ENCODE results near the gene CLCNKB. TPM values are rescaled to one million over a fixed set of nuclear protein-coding genes. Genes with fewer than 3 reads are reported as not detected.

Gene CLCNKB
- total RNA-seq, 1 donor from 2014 or later: 0.18 TPM

DNA sequence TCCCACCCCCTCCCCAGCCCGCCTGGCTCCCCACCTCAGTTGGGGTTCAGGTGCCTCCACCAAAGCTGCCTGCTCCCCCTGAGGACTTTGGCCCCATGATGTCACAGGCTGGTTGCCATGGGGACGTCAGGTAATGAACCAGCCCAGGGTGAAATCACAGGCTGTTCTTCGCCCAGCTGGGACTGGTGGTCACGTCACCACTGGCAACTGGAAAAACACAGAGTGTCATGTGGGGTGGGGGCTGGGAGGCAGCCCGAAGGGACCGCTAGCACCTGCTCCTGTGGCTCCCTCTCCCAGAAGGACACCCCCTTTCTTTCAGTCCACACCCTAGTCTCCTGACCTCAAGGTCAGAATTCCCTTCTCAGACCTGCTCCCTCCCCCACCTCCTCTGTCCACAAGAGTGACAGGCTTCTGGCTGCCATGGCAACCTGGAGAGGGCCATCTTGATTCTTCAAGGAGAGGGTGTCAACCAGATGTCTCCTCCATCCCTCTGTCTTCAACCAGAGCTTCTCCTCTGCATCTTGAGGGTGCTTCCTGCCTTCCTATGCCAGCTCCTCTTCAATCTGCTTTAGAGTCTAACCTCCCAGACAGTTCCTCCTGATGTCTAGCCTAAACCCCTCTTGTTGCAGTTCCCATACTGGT is 23.7 kb downstream of the CLCNKB start:
- intact Hi-C loops (cut with DNase I): no loop called here
- no peaks in the 10 kb centered on the region for H3K4me1 ChIP-seq
- H3K4me3 ChIP-seq: no peak overlapping the region
- no peaks in the 10 kb centered on the region for H3K36me3 ChIP-seq
- DNase-seq (no peak), ATAC-seq (peak in 1 of 2 donors; percentile 9)
- no peaks in the 10 kb centered on the region for H3K9me3 ChIP-seq
- no peak for TF ChIP-seq CTCF (IDR thresholded peaks at IDR 0.05)
- H3K27me3 ChIP-seq (ENCODE audit: low read depth): peaks cover 12% of the 10 kb centered on the region
- H3K27ac ChIP-seq: no peak overlapping the region

- Histone ChIP-seq H3K9me3 (no peaks in the 10 kb centered on the region), H3K27ac (no peak overlapping the region), H3K36me3 (no peaks in the 10 kb centered on the region), H3K4me3 (no peak overlapping the region), H3K4me1 (peaks cover 2% of the 10 kb centered on the region), H3K27me3 (ENCODE audit: low read depth) (peaks cover 15% of the 10 kb centered on the region)
- intact Hi-C loops (cut with DNase I): no loop called here
- ATAC-seq: no peak
- no peak for TF ChIP-seq CTCF (IDR thresholded peaks at IDR 0.05)
- DNase-seq: no peak
Measured at GRCh38 chr1:16067933-16068332, 24.4 kb downstream of the CLCNKB start.

- Histone ChIP-seq H3K4me3 (no peak overlapping the region), H3K9me3 (no peaks in the 10 kb centered on the region), H3K36me3 (no peaks in the 10 kb centered on the region), H3K27ac (no peak overlapping the region), H3K27me3 (ENCODE audit: low read depth) (peaks cover 19% of the 10 kb centered on the region), H3K4me1 (peaks cover 6% of the 10 kb centered on the region)
- intact Hi-C loops (cut with DNase I): no loop called here
- no peak for DNase-seq
- TF ChIP-seq CTCF (IDR thresholded peaks at IDR 0.05): no peak
- ATAC-seq: peak; percentile 64 to 87
Measured at GRCh38 chr1:16068356-16069270, 25.0 kb downstream of the CLCNKB start.

DNA sequence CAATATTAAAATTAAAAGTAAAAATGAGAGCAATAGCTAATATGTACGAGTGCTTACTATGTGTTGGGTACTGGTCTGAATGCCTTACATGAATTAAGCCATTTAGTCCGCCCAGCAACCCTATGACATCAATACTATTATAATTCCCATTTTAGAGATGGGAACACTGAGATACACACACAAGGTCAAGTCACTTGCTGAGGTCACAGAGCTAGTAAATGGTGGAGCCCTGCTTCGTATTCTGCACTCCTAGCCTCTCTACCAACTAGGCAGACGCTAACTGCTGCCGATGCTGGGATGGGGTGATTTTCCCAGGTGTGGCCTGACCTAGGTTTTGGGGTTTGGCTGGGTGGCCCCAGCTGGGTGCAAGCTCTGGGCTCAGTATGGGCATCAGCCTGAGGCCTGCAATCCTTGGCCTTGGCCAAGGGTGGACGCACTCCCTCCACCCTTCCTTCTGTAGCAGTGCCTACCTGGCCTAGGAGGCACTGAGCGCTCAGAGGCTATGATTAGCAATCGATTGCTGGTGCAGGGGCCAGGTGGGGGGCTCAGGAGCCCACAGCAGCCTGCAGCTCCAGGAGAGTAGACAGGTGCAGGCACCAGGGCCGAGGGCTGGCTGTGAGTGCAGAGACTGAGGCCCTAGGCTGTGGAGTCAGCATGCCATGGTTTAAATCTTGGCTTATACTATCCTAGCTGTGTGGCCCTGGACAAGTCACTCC is 27.2 kb downstream of the CLCNKB start:
- intact Hi-C loops (cut with DNase I): no loop called here
- ATAC-seq (no peak), DNase-seq (no peak)
- Histone ChIP-seq H3K27ac (no peak overlapping the region), H3K36me3 (no peaks in the 10 kb centered on the region), H3K27me3 (ENCODE audit: low read depth) (peaks cover 18% of the 10 kb centered on the region), H3K4me3 (no peak overlapping the region), H3K4me1 (peaks cover 11% of the 10 kb centered on the region), H3K9me3 (no peaks in the 10 kb centered on the region)
- TF ChIP-seq CTCF (IDR thresholded peaks at IDR 0.05): no peak

- no peak for TF ChIP-seq CTCF (IDR thresholded peaks at IDR 0.05)
- ATAC-seq (no peak), DNase-seq (no peak)
- H3K27me3 ChIP-seq (ENCODE audit: low read depth): peaks cover 18% of the 10 kb centered on the region
- no peak overlapping the region for H3K4me3 ChIP-seq
- H3K9me3 ChIP-seq: no peaks in the 10 kb centered on the region
- intact Hi-C loops (cut with DNase I): no loop called here
- H3K4me1 ChIP-seq: peaks cover 11% of the 10 kb centered on the region
- H3K27ac ChIP-seq: no peak overlapping the region
- H3K36me3 ChIP-seq: no peaks in the 10 kb centered on the region
Measured at GRCh38 chr1:16071614-16072013, 28.0 kb downstream of the CLCNKB start.
